Calu3 (cell line): ENCODE measurements around the gene SLC38A3. TPM values are rescaled to one million over a fixed set of nuclear protein-coding genes. Genes with fewer than 3 reads are reported as not detected.
A peak's percentile ranks its signal among the peaks of the same experiment; 100 is the strongest.

ENCODE experiments used
- Bru-seq: library from RNA; stranded (reverse); fragments of 400-500 nt; gene quantifications from one replicate; lab custom pipeline; 2021; lab: Mats Ljungman, UMichigan
- BruChase-seq, 2 experiments: library from RNA; stranded (reverse); fragments of 400-500 nt; gene quantifications; one replicate each; lab custom pipeline; 2021; lab: Mats Ljungman, UMichigan
- BruUV-seq: library from RNA; stranded (reverse); fragments of 400-500 nt; replicated peaks from 2 replicates; lab custom pipeline; 2021; lab: Mats Ljungman, UMichigan
- CTCF ChIA-PET: fragments of 300-600 bp; sonication (Branson Sonifier 250); formaldehyde crosslinking; loops from one replicate; lab custom pipeline; 2022; ENCODE audit warnings: antibody characterized with exemption; lab: Charles Lee
- DNase-seq: peaks from one replicate; pipeline ENCODE4 v3.0.0; 2022
- H3K27ac Mint-ChIP-seq: one replicate; pipeline ENCODE4 v1.8.0; 2022; ENCODE audit warnings: mixed read lengths; ENCODE audit not compliant: unreplicated experiment
- H3K27me3 Mint-ChIP-seq: one replicate; pipeline ENCODE4 v1.8.0; 2022; ENCODE audit warnings: mixed read lengths; ENCODE audit not compliant: unreplicated experiment
- H3K36me3 Mint-ChIP-seq: one replicate; pipeline ENCODE4 v1.8.0; 2022; ENCODE audit warnings: mild to moderate bottlenecking, moderate library complexity, mixed read lengths; ENCODE audit not compliant: insufficient read depth, unreplicated experiment
- H3K4me1 Mint-ChIP-seq: one replicate; pipeline ENCODE4 v1.8.0; 2022; ENCODE audit warnings: mild to moderate bottlenecking, low read depth, mixed read lengths; ENCODE audit not compliant: unreplicated experiment
- H3K4me3 Mint-ChIP-seq: one replicate; pipeline ENCODE4 v1.8.0; 2022; ENCODE audit warnings: mild to moderate bottlenecking, low read depth, moderate library complexity, mixed read lengths; ENCODE audit not compliant: unreplicated experiment
- H3K9me3 Mint-ChIP-seq: one replicate; pipeline ENCODE4 v1.8.0; 2022; ENCODE audit warnings: low read depth, mixed read lengths; ENCODE audit not compliant: unreplicated experiment
- intact Hi-C: fragments of 100-400 bp; cut with micrococcal nuclease; formaldehyde crosslinking; loops from one replicate; pipeline ENCODE4 v1.10.0; 2022; ENCODE audit not compliant: unreplicated experiment
- long read RNA-seq: library from polyadenylated mRNA; stranded (forward); transcript quantifications from one replicate; pipeline ENCODE4 v2.0.0, GENCODE V29; 2022
- total RNA-seq: library from RNA; stranded (reverse); gene quantifications from 2 replicates; pipeline ENCODE4 v1.2.3, GENCODE V29; 2022
- TF ChIP-seq, protein P1 (sequence below): fragments of 200-600 bp; IDR thresholded peaks from one replicate; pipeline ENCODE4 v1.8.0; 2022; ENCODE audit warnings: antibody characterized with exemption; ENCODE audit not compliant: unreplicated experiment

SLC38A3 gene
- total RNA-seq (not detected in 2 replicates), Bru-seq, nascent RNA (not detected), BruChase-seq, experiment 1, labeled RNA remaining after a 6-hour chase (percentile 9 among the genes with signal in this experiment), BruChase-seq, experiment 2, labeled RNA remaining after a 2-hour chase (percentile 5 among the genes with signal in this experiment)
- long read RNA-seq: 0 reads

DNA sequence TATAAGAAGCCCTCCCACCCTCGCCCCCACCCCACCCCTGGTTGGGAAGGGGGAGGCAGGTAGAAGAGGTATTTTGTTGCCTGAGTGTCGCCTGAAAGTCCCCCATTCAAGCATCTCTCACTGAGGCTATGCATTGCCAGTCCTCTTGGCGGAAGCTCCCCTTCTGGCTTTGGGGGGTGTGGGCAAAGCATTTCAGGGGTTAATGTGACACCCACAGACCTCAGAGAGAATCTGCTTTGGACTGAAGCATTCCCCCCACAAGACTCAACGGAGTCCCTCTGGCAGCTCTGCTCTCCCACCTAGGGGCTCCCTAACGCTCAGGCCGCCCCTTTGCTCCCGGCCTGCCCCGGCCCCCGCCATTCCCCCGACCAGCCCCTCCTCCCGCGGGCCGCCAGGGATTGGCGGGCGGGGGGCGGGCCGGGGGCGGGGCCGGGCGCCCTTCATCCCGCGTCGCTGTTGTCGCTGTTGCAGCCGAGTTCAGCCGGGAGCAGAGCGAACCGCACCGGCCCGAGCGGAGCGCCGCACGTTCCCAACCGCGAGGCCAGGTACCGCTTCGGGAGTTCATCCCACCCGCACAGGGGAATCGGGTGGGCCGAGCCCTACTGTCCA, at the start of gene SLC38A3:
SLC38A3 (plus strand) TSS at position 468 of the 609 bp plus-strand sequence. CDS start 8,929 bp downstream, outside the sequence.
- no TSS peak for BruUV-seq
- TF ChIP-seq, protein P1, sequence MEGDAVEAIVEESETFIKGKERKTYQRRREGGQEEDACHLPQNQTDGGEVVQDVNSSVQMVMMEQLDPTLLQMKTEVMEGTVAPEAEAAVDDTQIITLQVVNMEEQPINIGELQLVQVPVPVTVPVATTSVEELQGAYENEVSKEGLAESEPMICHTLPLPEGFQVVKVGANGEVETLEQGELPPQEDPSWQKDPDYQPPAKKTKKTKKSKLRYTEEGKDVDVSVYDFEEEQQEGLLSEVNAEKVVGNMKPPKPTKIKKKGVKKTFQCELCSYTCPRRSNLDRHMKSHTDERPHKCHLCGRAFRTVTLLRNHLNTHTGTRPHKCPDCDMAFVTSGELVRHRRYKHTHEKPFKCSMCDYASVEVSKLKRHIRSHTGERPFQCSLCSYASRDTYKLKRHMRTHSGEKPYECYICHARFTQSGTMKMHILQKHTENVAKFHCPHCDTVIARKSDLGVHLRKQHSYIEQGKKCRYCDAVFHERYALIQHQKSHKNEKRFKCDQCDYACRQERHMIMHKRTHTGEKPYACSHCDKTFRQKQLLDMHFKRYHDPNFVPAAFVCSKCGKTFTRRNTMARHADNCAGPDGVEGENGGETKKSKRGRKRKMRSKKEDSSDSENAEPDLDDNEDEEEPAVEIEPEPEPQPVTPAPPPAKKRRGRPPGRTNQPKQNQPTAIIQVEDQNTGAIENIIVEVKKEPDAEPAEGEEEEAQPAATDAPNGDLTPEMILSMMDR: no peak
- DNase-seq: peak; percentile 31
- intact Hi-C loops: no loop called here
- no peaks in the 10 kb centered on the region for H3K36me3 Mint-ChIP-seq
- no peaks in the 10 kb centered on the region for H3K9me3 Mint-ChIP-seq
- peak within 1 kb of the TSS; percentile 64 for H3K4me3 Mint-ChIP-seq
- CTCF ChIA-PET: interaction anchor here (1.1 kb wide), 1 partner anchor 21 kb away, joined by 3 read pairs; no protein-coding TSS in a partner anchor
- H3K27me3 Mint-ChIP-seq: peaks cover 70% of the 10 kb centered on the region
- no peak within 1 kb of the TSS for H3K27ac Mint-ChIP-seq
- H3K4me1 Mint-ChIP-seq: no peaks in the 10 kb centered on the region

DNA sequence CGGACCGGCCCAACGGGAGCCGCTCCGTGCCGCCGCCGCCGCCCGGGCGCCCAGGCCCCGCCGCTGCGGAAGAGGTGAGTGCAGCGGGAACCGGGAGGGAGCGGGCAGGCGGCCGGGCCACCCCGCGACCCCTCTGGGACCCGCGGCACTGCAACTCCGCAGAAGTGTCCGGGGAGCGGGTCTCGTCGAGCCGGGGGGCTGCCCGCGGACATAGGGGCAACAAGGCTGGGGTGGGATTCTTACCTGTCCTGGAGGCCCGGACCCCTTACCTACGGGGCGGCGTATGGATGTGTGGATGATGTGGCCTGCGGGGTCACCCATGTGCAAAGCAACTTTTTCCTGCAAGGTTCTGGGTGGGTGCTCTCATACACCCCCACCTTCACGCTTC, 49.6 kb upstream of the SLC38A3 start:
- no TSS peak for BruUV-seq
- Mint-ChIP-seq H3K27ac (peak overlapping the region; percentile 54), H3K4me1 (peaks cover 22% of the 10 kb centered on the region), H3K9me3 (no peaks in the 10 kb centered on the region), H3K4me3 (peak overlapping the region; percentile 66), H3K27me3 (peaks cover 44% of the 10 kb centered on the region), H3K36me3 (peaks cover 13% of the 10 kb centered on the region)
- TF ChIP-seq, protein P1: no peak
- DNase-seq: no peak
- intact Hi-C loops: no loop called here
- CTCF ChIA-PET: no interaction called here

DNA sequence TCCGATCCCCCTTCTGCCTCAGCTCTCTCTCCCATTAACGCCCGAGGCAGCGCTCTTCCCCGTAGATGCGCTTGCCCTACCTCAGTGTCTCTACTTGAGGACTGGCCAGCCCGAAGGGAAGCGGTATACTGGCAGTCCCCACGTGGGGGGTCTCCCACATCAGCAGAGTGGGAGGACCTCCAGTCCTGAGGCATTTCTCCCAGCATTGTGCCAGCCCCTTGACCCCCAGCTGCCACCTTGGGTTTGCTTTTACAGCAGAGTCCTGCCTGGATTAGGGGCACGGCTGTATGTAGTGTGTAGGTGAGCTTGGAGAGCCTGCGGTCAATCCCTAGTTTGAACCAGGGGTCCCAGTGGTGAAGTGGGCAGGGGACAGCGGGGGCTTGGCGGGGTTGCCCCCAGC, 49.2 kb upstream of the SLC38A3 start:
- Mint-ChIP-seq H3K27ac (peak overlapping the region; percentile 54), H3K27me3 (peaks cover 40% of the 10 kb centered on the region), H3K4me3 (peak overlapping the region; percentile 66), H3K4me1 (peaks cover 22% of the 10 kb centered on the region), H3K36me3 (peaks cover 13% of the 10 kb centered on the region), H3K9me3 (no peaks in the 10 kb centered on the region)
- no TSS peak for BruUV-seq
- DNase-seq: no peak
- CTCF ChIA-PET: no interaction called here
- TF ChIP-seq, protein P1: no peak
- intact Hi-C loops: no loop called here

DNA sequence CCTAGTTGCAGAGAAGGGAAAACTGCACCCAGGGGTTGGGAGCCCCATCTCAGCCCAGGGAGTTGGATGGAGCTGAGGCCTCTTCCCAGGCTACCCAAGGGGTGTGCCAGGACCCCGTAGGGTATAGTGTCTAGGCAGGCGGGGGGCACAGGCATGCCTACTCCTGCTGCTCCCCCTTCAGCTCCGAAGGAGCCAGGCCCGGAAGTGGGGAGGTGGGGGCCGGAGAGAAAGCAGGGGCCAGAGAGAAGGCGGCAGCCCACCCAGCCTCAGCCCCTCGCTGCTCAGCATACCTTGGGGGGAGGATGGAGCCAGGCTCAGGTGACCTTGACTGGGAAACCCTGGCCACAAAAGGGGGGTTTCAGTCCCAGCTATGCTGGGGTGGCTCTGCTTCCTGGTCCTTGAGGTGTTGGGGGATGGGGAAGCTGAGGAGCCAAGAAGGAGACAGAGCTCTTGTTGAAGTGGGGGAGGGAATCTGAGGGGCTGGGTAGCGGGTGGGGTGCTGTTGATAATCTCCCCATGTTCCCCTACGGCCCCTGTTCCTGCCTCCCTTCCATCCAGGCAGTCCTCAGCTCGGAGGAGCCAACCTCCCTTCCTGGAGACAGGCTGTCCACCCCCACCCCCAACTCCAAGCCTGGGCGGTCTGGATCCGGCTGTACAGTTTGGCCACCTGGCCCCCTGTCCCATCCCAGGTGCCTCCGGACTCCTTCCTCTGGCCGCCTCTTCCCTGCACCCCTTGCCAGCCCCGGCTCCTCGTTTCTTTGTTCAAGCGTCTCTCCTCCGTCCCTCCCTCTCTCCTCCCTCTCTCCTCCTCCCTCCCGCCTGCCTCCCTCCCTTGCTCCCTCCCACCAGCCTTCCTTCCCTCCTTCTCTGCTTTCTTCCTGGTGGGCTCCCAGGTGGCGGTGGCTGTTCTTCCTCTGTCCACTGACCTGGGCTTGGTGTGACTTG, 48.2 kb upstream of the SLC38A3 start:
- Mint-ChIP-seq H3K27ac (no peak overlapping the region), H3K9me3 (no peaks in the 10 kb centered on the region), H3K4me1 (peaks cover 22% of the 10 kb centered on the region), H3K27me3 (peaks cover 31% of the 10 kb centered on the region), H3K36me3 (peaks cover 13% of the 10 kb centered on the region), H3K4me3 (no peak overlapping the region)
- DNase-seq: no peak
- TF ChIP-seq, protein P1: no peak
- BruUV-seq: no TSS peak
- intact Hi-C loops: no loop called here
- CTCF ChIA-PET: no interaction called here
